ENCODE measurements around the gene LSR. TPM values are rescaled to one million over a fixed set of nuclear protein-coding genes. Genes with fewer than 3 reads are reported as not detected.

Gene LSR
- total and polyA plus RNA-seq, 2 of the 4 experiments (the other 2 are of a cell fraction): 0.18 to 0.44 TPM

- no peak overlapping the region for H2BK20ac ChIP-seq (ENCODE audit: low read depth, low read length)
- no peaks in the 10 kb centered on the region for H3K4me1 ChIP-seq (ENCODE audit: control insufficient read depth, insufficient read depth, low read length)
- DNase-seq (no peak), ATAC-seq (ENCODE audit: low read depth) (no peak)
- no peak overlapping the region for H2BK5ac ChIP-seq (ENCODE audit: low read depth, low read length, poor library complexity, severe bottlenecking)
- no peak overlapping the region for H3K9ac ChIP-seq (ENCODE audit: low read depth, low read length)
- no peak overlapping the region for H2BK15ac ChIP-seq (ENCODE audit: low read depth, low read length)
- no peak overlapping the region for H3K18ac ChIP-seq (ENCODE audit: low read depth, low read length)
- no peak overlapping the region for H2AK9ac ChIP-seq (replicated peaks; ENCODE audit: low read depth, low read length, poor library complexity)
- no peak overlapping the region for H2AK5ac ChIP-seq (ENCODE audit: low read depth, low read length)
- no peaks in the 10 kb centered on the region for H4K20me1 ChIP-seq (ENCODE audit: insufficient read depth, low read length)
- WGBS, 2 experiments (ENCODE audit: extremely low coverage in 2 of 2, insufficient read length in 1 of 2): 43% methylated on average over 1 of the region's 7 CpGs; no CpG with 5 or more reads in 1 of the 2 experiments
- H4K91ac ChIP-seq (ENCODE audit: insufficient read depth, low read depth, low read length): no peak overlapping the region
- H2BK120ac ChIP-seq (ENCODE audit: low read depth, low read length): no peak overlapping the region
- ChIA-PET POLR2A (ENCODE audit: unreplicated experiment) (no interaction called here), CTCF (no interaction called here)
- no peaks in the 10 kb centered on the region; the same call in 1 of the 2 replicates for H3K27me3 ChIP-seq (ENCODE audit: control insufficient read depth, insufficient read depth, low read length)
- H3K23ac ChIP-seq (ENCODE audit: low read depth, low read length): no peak overlapping the region
- no peak overlapping the region for H3K4ac ChIP-seq (ENCODE audit: low read depth, low read length)
- H4K8ac ChIP-seq (ENCODE audit: low read depth in 2 of 2, low read length in 2 of 2): no peak overlapping the region
- peaks cover 3% of the 10 kb centered on the region; the same call in 1 of the 2 replicates for H3K9me3 ChIP-seq (ENCODE audit: control insufficient read depth, insufficient read depth, low read length)
- H3K56ac ChIP-seq (ENCODE audit: extremely low read depth, insufficient read depth, low read length): no peak overlapping the region
- dilution Hi-C loops (cut with HindIII; ENCODE audit: low sequenced_read_pairs, unreplicated experiment) (no loop called here), in situ Hi-C loops (cut with MboI; ENCODE audit: low sequenced_read_pairs) (no loop called here), intact Hi-C loops (cut with micrococcal nuclease) (no loop called here)
- no peak for TF ChIP-seq CHD1 (IDR thresholded peaks at IDR 0.05; ENCODE audit: low read depth, low read length)
- TF ChIP-seq SMC3 (IDR thresholded peaks at IDR 0.05; ENCODE audit: low read depth, low read length): no peak
- no peak for TF ChIP-seq ELK1 (IDR thresholded peaks at IDR 0.05; ENCODE audit: borderline replicate concordance, low read depth, low read length)
- no peak for TF ChIP-seq BHLHE40 (IDR thresholded peaks at IDR 0.05; ENCODE audit: low read depth, low read length)
- TF ChIP-seq POLR2A (IDR thresholded peaks at IDR 0.05; ENCODE audit: low read depth, low read length): no peak
- no peak for TF ChIP-seq RAD21 (IDR thresholded peaks at IDR 0.05; ENCODE audit: low read length)
- no peaks in the 10 kb centered on the region for H3K79me1 ChIP-seq (ENCODE audit: low read depth in 1 of 2, low read length in 2 of 2)
- no peak overlapping the region for H3K14ac ChIP-seq (replicated peaks; ENCODE audit: low read depth, low read length)
- no peaks in the 10 kb centered on the region for H3K36me3 ChIP-seq (ENCODE audit: control insufficient read depth, insufficient read depth, low read length)
- no peak overlapping the region for H3K4me3 ChIP-seq (ENCODE audit: insufficient read depth, low read depth, low read length)
- H3K27ac ChIP-seq (ENCODE audit: insufficient read depth, low read length): no peak overlapping the region
- no peak overlapping the region for H4K5ac ChIP-seq (ENCODE audit: low read depth, low read length)
- H2AFZ ChIP-seq (replicated peaks; ENCODE audit: low read length, poor library complexity): no peak overlapping the region
- BruUV-seq (replicated peaks): no TSS peak
- no peak overlapping the region for H3K4me2 ChIP-seq (ENCODE audit: low read depth, low read length)
- no peaks in the 10 kb centered on the region for H3K9me1 ChIP-seq (ENCODE audit: insufficient read depth, low read length)
These were observed 36.6 kb upstream of the LSR start for GRCh38 chr19:35212241-35212640.

Data from IMR-90 (cell line).